ENCODE data around the gene CATSPER3. TPM values are rescaled to one million over a fixed set of nuclear protein-coding genes. Genes with fewer than 3 reads are reported as not detected.

CATSPER3 gene
- not detected for total RNA-seq

DNA sequence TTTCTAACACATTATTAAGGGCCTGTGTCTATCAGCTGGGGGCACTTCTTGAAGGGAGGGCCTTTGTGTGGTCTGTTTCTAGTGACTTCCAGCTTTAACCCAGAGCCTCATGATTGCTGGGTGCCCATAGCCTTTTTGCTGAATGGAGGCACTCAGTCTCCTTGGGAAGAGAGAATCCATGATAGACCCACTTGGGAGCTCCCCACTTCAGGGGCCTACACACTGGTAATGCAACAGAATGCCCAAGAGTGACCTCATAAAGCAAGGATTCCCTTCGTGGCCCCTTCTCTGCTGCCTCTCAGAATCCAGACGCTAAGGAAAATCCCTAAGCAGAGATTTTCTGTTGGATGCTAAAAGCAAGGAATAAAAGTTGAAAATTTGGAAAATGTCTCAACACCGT, at the start of gene CATSPER3:
Gene CATSPER3, plus strand, starts transcription at position 301 of the 400 bp plus-strand sequence. Its CDS starts 85 bp downstream, at position 386.

DNA sequence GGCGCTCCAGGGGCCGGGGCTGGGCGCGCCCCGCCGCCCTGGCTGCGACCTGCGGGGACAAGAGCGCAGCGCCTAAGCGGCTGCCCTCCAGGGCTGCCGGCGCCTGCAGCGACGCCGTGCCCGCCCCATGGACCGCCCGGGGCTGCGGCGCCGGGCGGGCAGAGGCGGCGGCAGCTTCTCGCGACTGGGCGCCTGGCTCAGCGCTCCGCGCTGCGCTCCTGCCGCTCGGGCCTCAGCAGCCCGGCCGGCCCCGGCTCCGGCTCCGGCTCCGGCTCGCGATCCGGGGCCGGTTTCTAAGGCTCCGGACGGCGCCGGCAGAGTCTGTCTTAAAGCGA, 66.2 kb downstream of the CATSPER3 start, which contains the start of gene PITX1:
Gene PITX1, minus strand, starts transcription at position 328 of the 335 bp plus-strand sequence. CDS start 347 bp downstream, outside the sequence.

Other genes starting within 250 kb of the CATSPER3 start
- 31.0 TPM for gene CAMLG, start 229.4 kb upstream of the CATSPER3 start, total RNA-seq
- gene DDX46, start 209.1 kb upstream of the CATSPER3 start, total RNA-seq = 69.4 TPM
- 85.3 TPM for gene C5orf24, start 121.9 kb upstream of the CATSPER3 start, total RNA-seq
- gene TXNDC15, start 93.5 kb upstream of the CATSPER3 start, total RNA-seq = 132 TPM
- gene PCBD2, start 62.8 kb upstream of the CATSPER3 start, total RNA-seq = 11.0 TPM
- gene PITX1, start 66.3 kb downstream of the CATSPER3 start, total RNA-seq = 31.1 TPM